Upper lobe of left lung (tissue), 4 donors: Measurements from ENCODE around the gene HMX1.

Source experiments
- POLR2A ChIP-seq, 4 donors: fragments of 450-650 bp; IDR thresholded peaks; one replicate each; pipeline ENCODE4 v1.5.1; 2016 to 2017; ENCODE audit warnings: antibody characterized with exemption in 4 of 4, mild to moderate bottlenecking in 2 of 4
- POLR2AphosphoS5 ChIP-seq, 2 donors: sonication (generic); formaldehyde crosslinking; IDR thresholded peaks; one replicate each; pipeline ENCODE4 v1.5.1; 2017; ENCODE audit warnings: antibody characterized with exemption in 2 of 2
- TF ChIP-seq, protein P1 (sequence below), 6 experiments: fragments of 450-650 bp in 4 of 6; fragments of 200-600 bp in 2 of 6; sonication (generic) in 2 of 6; IDR thresholded peaks; one replicate each; pipeline ENCODE4 v1.5.1; 2016 to 2019; ENCODE audit warnings: antibody characterized with exemption in 6 of 6

DNA sequence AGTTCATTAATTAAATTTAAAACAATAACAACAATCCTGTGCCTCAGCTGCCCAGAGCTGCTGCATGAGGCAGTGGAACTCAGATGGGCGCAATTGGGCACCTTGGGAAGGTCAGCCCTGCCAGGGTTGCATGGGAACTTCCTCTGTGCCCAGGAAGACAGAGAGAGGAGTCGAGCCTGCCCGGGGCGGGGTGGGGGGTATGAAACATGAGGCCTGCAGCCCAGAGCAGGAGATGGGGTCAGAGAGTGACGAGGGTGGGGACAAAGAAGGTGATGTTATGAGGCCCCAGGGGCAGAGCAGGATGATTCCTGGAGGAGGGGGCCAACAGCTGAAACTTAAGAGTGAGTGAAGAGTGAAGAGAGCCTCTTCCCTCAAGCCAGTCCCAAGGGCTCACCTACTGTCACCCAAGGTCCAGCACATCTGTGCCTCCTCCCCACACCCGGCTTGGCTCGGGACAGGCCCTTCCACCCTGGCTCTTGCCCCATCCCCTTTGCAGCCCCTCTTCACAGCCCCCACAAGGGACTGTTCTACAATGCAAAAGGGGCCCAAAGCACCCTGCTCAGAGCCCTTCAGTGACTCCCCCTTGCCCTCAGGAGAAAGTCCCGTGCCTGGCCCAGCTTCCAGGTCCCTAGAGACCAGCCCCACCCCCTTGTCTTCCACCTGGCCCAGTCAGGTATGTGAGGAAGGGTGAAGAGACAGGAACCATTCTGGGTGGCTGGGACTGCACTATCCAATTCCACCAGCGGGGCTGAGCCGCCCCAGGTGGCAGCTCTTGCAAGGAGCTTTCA, 31.4 kb downstream of the HMX1 start:
- TF ChIP-seq POLR2A (IDR thresholded peaks at IDR 0.05), result no peak
- TF ChIP-seq, protein P1, sequence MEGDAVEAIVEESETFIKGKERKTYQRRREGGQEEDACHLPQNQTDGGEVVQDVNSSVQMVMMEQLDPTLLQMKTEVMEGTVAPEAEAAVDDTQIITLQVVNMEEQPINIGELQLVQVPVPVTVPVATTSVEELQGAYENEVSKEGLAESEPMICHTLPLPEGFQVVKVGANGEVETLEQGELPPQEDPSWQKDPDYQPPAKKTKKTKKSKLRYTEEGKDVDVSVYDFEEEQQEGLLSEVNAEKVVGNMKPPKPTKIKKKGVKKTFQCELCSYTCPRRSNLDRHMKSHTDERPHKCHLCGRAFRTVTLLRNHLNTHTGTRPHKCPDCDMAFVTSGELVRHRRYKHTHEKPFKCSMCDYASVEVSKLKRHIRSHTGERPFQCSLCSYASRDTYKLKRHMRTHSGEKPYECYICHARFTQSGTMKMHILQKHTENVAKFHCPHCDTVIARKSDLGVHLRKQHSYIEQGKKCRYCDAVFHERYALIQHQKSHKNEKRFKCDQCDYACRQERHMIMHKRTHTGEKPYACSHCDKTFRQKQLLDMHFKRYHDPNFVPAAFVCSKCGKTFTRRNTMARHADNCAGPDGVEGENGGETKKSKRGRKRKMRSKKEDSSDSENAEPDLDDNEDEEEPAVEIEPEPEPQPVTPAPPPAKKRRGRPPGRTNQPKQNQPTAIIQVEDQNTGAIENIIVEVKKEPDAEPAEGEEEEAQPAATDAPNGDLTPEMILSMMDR (IDR thresholded peaks at IDR 0.05), result no peak
- no peak for TF ChIP-seq POLR2AphosphoS5 (IDR thresholded peaks at IDR 0.05)
